Thoracic aorta (tissue), 2 donors: ENCODE data around the gene CDC42BPB. TPM values are rescaled to one million over a fixed set of nuclear protein-coding genes. Genes with fewer than 3 reads are reported as not detected.

ENCODE experiments used
- ATAC-seq: fragments of 150-250 bp; one replicate; pipeline ENCODE4 v1.8.0; 2017; ENCODE audit warnings: low read depth; ENCODE audit not compliant: insufficient number of reproducible peaks, low FRiP score
- DNase-seq: peaks from one replicate; pipeline ENCODE4 v3.0.0-alpha.2; 2020; ENCODE audit warnings: low spot score
- H3K27ac ChIP-seq, 2 donors: fragments of 200-600 bp; sonication (generic); 1 replicate in 1 of 2; 2 replicates in 1 of 2; pipeline ENCODE4 v1.5.1; 2016; ENCODE audit warnings: mild to moderate bottlenecking in 2 of 2, moderate library complexity in 2 of 2
- H3K27me3 ChIP-seq: fragments of 200-600 bp; sonication (generic); replicated peaks from 2 replicates; pipeline ENCODE4 v1.6.0; 2016; ENCODE audit warnings: mild to moderate bottlenecking; ENCODE audit not compliant: insufficient read depth
- H3K36me3 ChIP-seq: fragments of 200-600 bp; sonication (generic); one replicate; pipeline ENCODE4 v1.5.1; 2016
- H3K4me1 ChIP-seq, 2 donors: fragments of 200-600 bp; sonication (generic); 1 replicate in 1 of 2; 2 replicates in 1 of 2; pipeline versions ENCODE4 v1.5.1 to v1.6.0; 2016; ENCODE audit warnings: low read depth in 2 of 2, mild to moderate bottlenecking in 1 of 2; ENCODE audit not compliant: control insufficient read depth in 1 of 2
- H3K4me3 ChIP-seq: fragments of 200-600 bp; sonication (generic); 2 replicates; pipeline ENCODE4 v1.5.1; 2016; ENCODE audit warnings: mild to moderate bottlenecking
- H3K9me3 ChIP-seq: fragments of 200-600 bp; sonication (generic); 2 replicates; pipeline ENCODE4 v1.5.1; 2016
- total RNA-seq, 2 donors: library from RNA; depleted of rRNA; stranded (reverse); fragments of >200 nt; gene quantifications; one replicate each; pipeline versions ENCODE4 v1.1.0 to v1.2.3, GENCODE V29; 2016
- TF ChIP-seq, protein P1 (sequence below): fragments of 200-600 bp; sonication (generic); IDR thresholded peaks from one replicate; pipeline ENCODE4 v1.5.1; 2019; ENCODE audit warnings: antibody characterized with exemption

CDC42BPB gene
- total RNA-seq, 2 donors from 2014 or later, result 121 to 133 TPM

DNA sequence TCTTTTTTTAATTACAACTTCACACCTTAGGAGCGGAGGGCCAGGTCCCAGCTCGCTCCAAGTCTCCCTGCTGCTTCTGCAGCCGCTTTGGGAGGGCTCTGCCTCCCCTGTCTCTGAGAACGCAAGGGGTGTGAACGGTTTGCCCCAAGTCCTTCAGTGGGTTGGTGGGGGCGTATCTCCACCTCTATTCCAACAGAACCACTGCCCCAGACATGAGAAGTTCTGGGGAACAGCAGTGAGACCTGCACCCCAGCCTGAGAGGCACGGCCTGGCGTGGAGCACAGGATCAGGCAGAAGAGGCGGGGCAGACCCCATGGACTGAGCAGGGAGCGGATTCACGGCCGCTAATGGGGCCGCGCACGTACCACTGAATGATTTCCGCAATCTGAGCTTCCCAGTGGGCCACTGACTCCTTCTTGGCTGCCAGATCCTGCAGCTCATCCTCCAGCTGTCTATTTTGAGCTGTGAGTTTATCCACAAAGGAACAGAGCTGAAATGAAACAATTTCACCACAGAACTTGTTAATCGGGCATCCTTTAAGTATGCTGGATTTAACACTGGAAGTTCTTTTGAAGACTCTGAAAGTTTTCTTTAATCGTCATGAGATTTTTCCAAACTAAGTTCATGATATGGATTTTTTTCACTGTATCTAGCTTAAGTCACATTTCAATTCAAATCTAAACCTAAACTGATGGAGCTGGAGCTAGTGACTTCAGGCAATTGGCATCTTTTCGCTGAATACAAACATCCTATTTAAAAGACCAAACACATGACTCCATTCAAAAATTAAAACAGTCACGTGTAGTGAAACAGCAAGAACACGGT lies 90.5 kb downstream of the CDC42BPB start:
- Histone ChIP-seq H3K36me3 (peaks cover 86% of the 10 kb centered on the region), H3K4me3 (no peak overlapping the region), H3K27me3 (no peaks in the 10 kb centered on the region), H3K27ac (no peak overlapping the region), H3K4me1 (no peaks in the 10 kb centered on the region), H3K9me3 (no peaks in the 10 kb centered on the region)
- TF ChIP-seq, protein P1, sequence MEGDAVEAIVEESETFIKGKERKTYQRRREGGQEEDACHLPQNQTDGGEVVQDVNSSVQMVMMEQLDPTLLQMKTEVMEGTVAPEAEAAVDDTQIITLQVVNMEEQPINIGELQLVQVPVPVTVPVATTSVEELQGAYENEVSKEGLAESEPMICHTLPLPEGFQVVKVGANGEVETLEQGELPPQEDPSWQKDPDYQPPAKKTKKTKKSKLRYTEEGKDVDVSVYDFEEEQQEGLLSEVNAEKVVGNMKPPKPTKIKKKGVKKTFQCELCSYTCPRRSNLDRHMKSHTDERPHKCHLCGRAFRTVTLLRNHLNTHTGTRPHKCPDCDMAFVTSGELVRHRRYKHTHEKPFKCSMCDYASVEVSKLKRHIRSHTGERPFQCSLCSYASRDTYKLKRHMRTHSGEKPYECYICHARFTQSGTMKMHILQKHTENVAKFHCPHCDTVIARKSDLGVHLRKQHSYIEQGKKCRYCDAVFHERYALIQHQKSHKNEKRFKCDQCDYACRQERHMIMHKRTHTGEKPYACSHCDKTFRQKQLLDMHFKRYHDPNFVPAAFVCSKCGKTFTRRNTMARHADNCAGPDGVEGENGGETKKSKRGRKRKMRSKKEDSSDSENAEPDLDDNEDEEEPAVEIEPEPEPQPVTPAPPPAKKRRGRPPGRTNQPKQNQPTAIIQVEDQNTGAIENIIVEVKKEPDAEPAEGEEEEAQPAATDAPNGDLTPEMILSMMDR, result no peak
- no peak for DNase-seq
- no peak for ATAC-seq

DNA sequence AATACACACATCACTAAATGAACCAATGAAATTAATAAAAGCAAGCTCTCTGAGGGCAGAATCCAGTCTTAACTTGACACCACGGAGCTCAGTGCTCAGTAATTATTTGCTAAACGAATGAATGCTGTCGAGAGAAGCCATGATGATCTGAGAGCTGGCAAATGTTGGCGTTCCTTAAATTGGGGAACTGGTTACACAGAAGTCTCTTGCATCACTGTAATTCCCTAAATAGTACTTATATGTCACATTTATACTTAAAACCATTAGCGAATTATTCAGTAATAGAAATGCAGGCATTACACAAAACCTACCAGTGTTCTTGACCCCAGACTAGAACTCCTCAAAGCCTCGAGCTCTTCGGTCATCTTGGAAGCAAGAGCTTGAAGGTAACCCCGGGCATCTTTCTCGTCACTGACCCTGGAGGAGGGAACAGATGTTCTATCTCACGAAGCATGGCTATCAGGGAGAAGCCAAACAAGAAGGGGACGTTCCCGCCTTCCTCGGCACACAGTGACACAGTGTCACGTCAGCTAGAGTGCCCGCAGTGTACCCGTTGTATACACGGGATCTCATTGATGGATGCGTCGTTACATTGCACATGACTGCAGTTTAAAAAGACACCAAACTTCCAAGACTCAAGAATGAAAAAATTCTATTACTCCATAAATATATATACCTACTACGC lies 91.2 kb downstream of the CDC42BPB start:
- TF ChIP-seq, protein P1, result no peak
- no peak overlapping the region for H3K27ac ChIP-seq

DNA sequence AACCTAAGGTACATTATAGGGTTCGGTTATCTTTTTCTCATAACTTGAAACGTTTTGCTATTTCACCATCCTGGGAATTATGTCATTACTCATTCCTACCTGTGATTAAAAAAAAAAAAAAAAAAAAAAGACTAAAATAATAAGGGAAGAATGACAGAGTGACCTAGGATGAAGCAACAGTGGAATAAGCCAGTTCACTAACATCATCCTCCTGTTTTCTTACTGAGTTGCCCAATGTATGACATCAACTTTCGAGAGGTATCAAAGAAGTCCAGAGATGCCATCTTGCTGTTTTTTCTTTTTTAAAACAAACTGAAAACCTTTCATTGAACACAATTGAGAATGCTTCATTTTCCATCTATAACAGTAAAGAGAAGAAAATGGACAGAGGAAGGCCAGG lies 92.1 kb downstream of the CDC42BPB start:
- Histone ChIP-seq H3K36me3 (peaks cover 83% of the 10 kb centered on the region), H3K4me3 (no peak overlapping the region), H3K9me3 (no peaks in the 10 kb centered on the region), H3K27ac (no peak overlapping the region), H3K4me1 (no peaks in the 10 kb centered on the region), H3K27me3 (no peaks in the 10 kb centered on the region)
- ATAC-seq, result no peak
- TF ChIP-seq, protein P1, result no peak
- DNase-seq, result no peak

More for the DNA sequence above, 91.2 kb downstream of the CDC42BPB start:
- no peaks in the 10 kb centered on the region for H3K9me3 ChIP-seq
- ATAC-seq (no peak), DNase-seq (no peak)
- no peaks in the 10 kb centered on the region for H3K4me1 ChIP-seq
- no peak overlapping the region for H3K4me3 ChIP-seq
- H3K36me3 ChIP-seq, result peaks cover 86% of the 10 kb centered on the region
- no peaks in the 10 kb centered on the region for H3K27me3 ChIP-seq

DNA sequence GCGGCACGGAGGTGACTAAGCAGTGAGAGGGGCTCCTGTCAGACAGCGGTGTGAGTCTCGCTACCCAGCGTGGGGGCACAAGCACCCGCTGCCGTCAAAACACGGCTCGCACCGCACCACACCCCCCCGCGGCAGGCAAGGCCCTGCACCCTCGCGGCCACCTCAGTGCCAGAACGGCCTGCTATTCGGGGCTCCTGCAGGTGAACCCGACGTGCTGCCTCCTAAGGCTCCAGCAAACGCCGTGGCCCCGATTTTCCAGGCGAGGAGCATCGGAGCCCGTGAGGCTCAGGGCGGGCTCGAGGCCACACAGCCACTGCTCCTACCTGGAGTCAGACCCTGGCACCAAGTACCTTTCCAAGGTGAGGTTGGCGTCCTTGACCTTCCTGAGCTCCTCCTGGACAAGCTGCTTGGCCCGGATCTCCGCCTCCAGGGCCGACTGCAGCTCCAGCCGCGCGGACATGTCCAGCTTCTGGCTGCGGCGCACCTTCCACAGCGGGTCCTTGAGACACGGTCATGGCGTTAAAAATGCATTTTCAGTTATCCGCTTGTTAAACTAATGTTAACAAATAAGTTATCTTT lies 93.1 kb downstream of the CDC42BPB start:
- TF ChIP-seq, protein P1, result no peak
- no peaks in the 10 kb centered on the region for H3K4me1 ChIP-seq
- ATAC-seq, result no peak
- H3K36me3 ChIP-seq, result peaks cover 76% of the 10 kb centered on the region
- no peaks in the 10 kb centered on the region for H3K27me3 ChIP-seq
- no peak overlapping the region for H3K27ac ChIP-seq
- no peak for DNase-seq
- H3K9me3 ChIP-seq, result no peaks in the 10 kb centered on the region
- H3K4me3 ChIP-seq, result no peak overlapping the region

DNA sequence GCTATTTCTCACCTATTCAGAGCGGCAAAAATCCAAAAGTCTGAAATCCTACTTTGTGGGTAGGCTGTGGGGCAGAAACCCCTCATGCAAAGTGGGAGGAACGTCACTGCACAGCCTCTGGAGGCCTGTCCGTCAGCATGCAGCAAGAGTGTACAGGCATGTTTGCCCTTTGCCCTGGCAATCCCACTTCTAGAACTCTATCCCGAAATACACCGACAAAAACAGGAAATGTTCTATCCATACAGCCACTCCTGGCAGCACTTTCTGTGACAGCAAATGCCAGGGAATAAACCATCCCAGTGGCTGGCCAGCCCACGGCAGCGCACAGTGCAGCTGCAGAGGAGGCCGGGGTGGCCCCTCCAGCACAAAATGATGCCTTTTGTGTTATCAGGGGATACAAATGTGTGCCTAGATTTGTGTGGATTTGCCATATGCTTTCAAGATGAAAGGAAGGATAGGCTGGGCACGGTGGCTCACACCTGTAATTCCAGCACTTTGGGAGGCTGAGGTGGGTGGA lies 95.2 kb downstream of the CDC42BPB start:
- no peak for ATAC-seq
- Histone ChIP-seq H3K27ac (no peak overlapping the region), H3K4me3 (no peak overlapping the region), H3K36me3 (peaks cover 70% of the 10 kb centered on the region), H3K4me1 (no peaks in the 10 kb centered on the region), H3K27me3 (no peaks in the 10 kb centered on the region), H3K9me3 (no peaks in the 10 kb centered on the region)
- no peak for DNase-seq
- TF ChIP-seq, protein P1, result no peak
